ENCODE data around the gene CFAP43. TPM values are rescaled to one million over a fixed set of nuclear protein-coding genes. Genes with fewer than 3 reads are reported as not detected.

Gene CFAP43
- total RNA-seq, 1 experiment from 2014 or later = 0.08 TPM

- no peak for DNase-seq (ENCODE audit: low read depth in 1 of 2, low spot score in 2 of 2)
- Histone ChIP-seq H3K9me3 (replicated peaks) (no peaks in the 10 kb centered on the region), H3K36me3 (no peaks in the 10 kb centered on the region), H3K4me3 (no peak overlapping the region), H3K27me3 (replicated peaks) (no peaks in the 10 kb centered on the region), H3K4me1 (replicated peaks) (no peaks in the 10 kb centered on the region), H3K27ac (no peak overlapping the region)
Measured at GRCh38 chr10:104128214-104128613, 104.0 kb downstream of the CFAP43 start.

- no peak for DNase-seq (ENCODE audit: low read depth in 1 of 2, low spot score in 2 of 2)
- no peak overlapping the region for H3K4me3 ChIP-seq
- no peak overlapping the region for H3K27ac ChIP-seq
- no peaks in the 10 kb centered on the region for H3K9me3 ChIP-seq (replicated peaks)
- H3K36me3 ChIP-seq = no peaks in the 10 kb centered on the region
- no peaks in the 10 kb centered on the region for H3K27me3 ChIP-seq (replicated peaks)
- no peaks in the 10 kb centered on the region for H3K4me1 ChIP-seq (replicated peaks)
Measured at GRCh38 chr10:104127411-104127810, 104.8 kb downstream of the CFAP43 start.

- DNase-seq (ENCODE audit: low read depth in 1 of 2, low spot score in 2 of 2) = peak in 1 of 2 experiments; percentile 13
- no peaks in the 10 kb centered on the region for H3K36me3 ChIP-seq
- H3K27ac ChIP-seq = no peak overlapping the region
- H3K4me3 ChIP-seq = no peak overlapping the region
- peaks cover 14% of the 10 kb centered on the region for H3K4me1 ChIP-seq (replicated peaks)
- H3K9me3 ChIP-seq (replicated peaks) = no peaks in the 10 kb centered on the region
- no peaks in the 10 kb centered on the region for H3K27me3 ChIP-seq (replicated peaks)
Measured at GRCh38 chr10:104123397-104123796, 108.8 kb downstream of the CFAP43 start.

GRCh38 chr10:104122225-104123107 lies 109.7 kb downstream of the CFAP43 start:
- Histone ChIP-seq H3K36me3 (no peaks in the 10 kb centered on the region), H3K9me3 (replicated peaks) (no peaks in the 10 kb centered on the region), H3K4me3 (peak overlapping the region; percentile 56), H3K27me3 (replicated peaks) (no peaks in the 10 kb centered on the region), H3K27ac (peak overlapping the region; percentile 35), H3K4me1 (replicated peaks) (peaks cover 21% of the 10 kb centered on the region)
- DNase-seq (ENCODE audit: low read depth in 1 of 2, low spot score in 2 of 2) = no peak

- H3K4me3 ChIP-seq = peak within 1 kb of the TSS; percentile 56
- no peaks in the 10 kb centered on the region for H3K9me3 ChIP-seq (replicated peaks)
- H3K4me1 ChIP-seq (replicated peaks) = peaks cover 21% of the 10 kb centered on the region
- no peaks in the 10 kb centered on the region for H3K36me3 ChIP-seq
- H3K27me3 ChIP-seq (replicated peaks) = no peaks in the 10 kb centered on the region
- H3K27ac ChIP-seq = peak within 1 kb of the TSS; percentile 98
- peak; percentile 98 to 99 for DNase-seq (ENCODE audit: low read depth in 1 of 2, low spot score in 2 of 2)
Measured at GRCh38 chr10:104121485-104122224, 110.5 kb downstream of the CFAP43 start, which contains the start of gene SFR1. Gene SFR1 (plus strand): TSS chr10:104122171. CDS start chr10:104122184, 13 bp downstream.

- H3K9me3 ChIP-seq (replicated peaks) = no peaks in the 10 kb centered on the region
- peak overlapping the region; percentile 98 for H3K27ac ChIP-seq
- H3K4me1 ChIP-seq (replicated peaks) = peaks cover 21% of the 10 kb centered on the region
- peak overlapping the region; percentile 56 for H3K4me3 ChIP-seq
- no peaks in the 10 kb centered on the region for H3K27me3 ChIP-seq (replicated peaks)
- peak; percentile 94 to 95 for DNase-seq (ENCODE audit: low read depth in 1 of 2, low spot score in 2 of 2)
- H3K36me3 ChIP-seq = no peaks in the 10 kb centered on the region
Measured at GRCh38 chr10:104120903-104121484, 111.2 kb downstream of the CFAP43 start.

GRCh38 chr10:104120512-104120902 lies 111.7 kb downstream of the CFAP43 start:
- DNase-seq (ENCODE audit: low read depth in 1 of 2, low spot score in 2 of 2) = no peak
- H3K4me3 ChIP-seq = peak overlapping the region; percentile 56
- no peaks in the 10 kb centered on the region for H3K9me3 ChIP-seq (replicated peaks)
- no peaks in the 10 kb centered on the region for H3K27me3 ChIP-seq (replicated peaks)
- peak overlapping the region; percentile 98 for H3K27ac ChIP-seq
- no peaks in the 10 kb centered on the region for H3K36me3 ChIP-seq
- H3K4me1 ChIP-seq (replicated peaks) = peaks cover 21% of the 10 kb centered on the region

- Histone ChIP-seq H3K27me3 (replicated peaks) (no peaks in the 10 kb centered on the region), H3K9me3 (replicated peaks) (no peaks in the 10 kb centered on the region), H3K36me3 (no peaks in the 10 kb centered on the region), H3K4me3 (no peak overlapping the region), H3K27ac (peak overlapping the region; percentile 98), H3K4me1 (replicated peaks) (peaks cover 21% of the 10 kb centered on the region)
- DNase-seq (ENCODE audit: low read depth in 1 of 2, low spot score in 2 of 2) = no peak
Measured at GRCh38 chr10:104119996-104120395, 112.2 kb downstream of the CFAP43 start.

- no peak for DNase-seq (ENCODE audit: low read depth in 1 of 2, low spot score in 2 of 2)
- H3K4me1 ChIP-seq (replicated peaks) = peaks cover 21% of the 10 kb centered on the region
- H3K4me3 ChIP-seq = no peak overlapping the region
- no peak overlapping the region for H3K27ac ChIP-seq
- no peaks in the 10 kb centered on the region for H3K9me3 ChIP-seq (replicated peaks)
- H3K27me3 ChIP-seq (replicated peaks) = no peaks in the 10 kb centered on the region
- no peaks in the 10 kb centered on the region for H3K36me3 ChIP-seq
Measured at GRCh38 chr10:104117839-104118323, 114.3 kb downstream of the CFAP43 start.

GRCh38 chr10:104113376-104113956 lies 118.7 kb downstream of the CFAP43 start:
- Histone ChIP-seq H3K27ac (no peak overlapping the region), H3K9me3 (replicated peaks) (no peaks in the 10 kb centered on the region), H3K36me3 (no peaks in the 10 kb centered on the region), H3K4me3 (no peak overlapping the region), H3K4me1 (replicated peaks) (peaks cover 20% of the 10 kb centered on the region), H3K27me3 (replicated peaks) (no peaks in the 10 kb centered on the region)
- DNase-seq (ENCODE audit: low read depth in 1 of 2, low spot score in 2 of 2) = no peak

GRCh38 chr10:104109908-104110662 lies 122.1 kb downstream of the CFAP43 start:
- Histone ChIP-seq H3K27me3 (replicated peaks) (no peaks in the 10 kb centered on the region), H3K4me3 (no peak overlapping the region), H3K36me3 (no peaks in the 10 kb centered on the region), H3K27ac (no peak overlapping the region; the same call in 1 of the 2 replicates), H3K4me1 (replicated peaks) (peaks cover 13% of the 10 kb centered on the region), H3K9me3 (replicated peaks) (no peaks in the 10 kb centered on the region)
- peak in 1 of 2 experiments; percentile 42 for DNase-seq (ENCODE audit: low read depth in 1 of 2, low spot score in 2 of 2)

GRCh38 chr10:104104926-104105325 lies 127.2 kb downstream of the CFAP43 start:
- Histone ChIP-seq H3K9me3 (replicated peaks) (no peaks in the 10 kb centered on the region), H3K4me3 (no peak overlapping the region), H3K36me3 (no peaks in the 10 kb centered on the region), H3K27ac (no peak overlapping the region), H3K4me1 (replicated peaks) (peaks cover 16% of the 10 kb centered on the region), H3K27me3 (replicated peaks) (no peaks in the 10 kb centered on the region)
- DNase-seq (ENCODE audit: low read depth in 1 of 2, low spot score in 2 of 2) = no peak

- Histone ChIP-seq H3K4me3 (no peak overlapping the region), H3K27me3 (replicated peaks) (no peaks in the 10 kb centered on the region)
Measured at GRCh38 chr10:104104418-104104817, 127.7 kb downstream of the CFAP43 start.

More at GRCh38 chr10:104104418-104104817, 127.7 kb downstream of the CFAP43 start:
- H3K36me3 ChIP-seq = no peaks in the 10 kb centered on the region
- peaks cover 15% of the 10 kb centered on the region for H3K4me1 ChIP-seq (replicated peaks)
- no peak for DNase-seq (ENCODE audit: low read depth in 1 of 2, low spot score in 2 of 2)
- no peak overlapping the region for H3K27ac ChIP-seq
- H3K9me3 ChIP-seq (replicated peaks) = no peaks in the 10 kb centered on the region
